NCI-H128 (cell line): ENCODE data around the gene SYNE4.
"Not testable (repeated sequence)": the region's sequence is repeated elsewhere in the genome, so short reads cannot be mapped to it uniquely, and the experiment has no call there.

Source experiments
- DNase-seq: peaks from one replicate; lab custom pipeline; 2025; ENCODE audit not compliant: unreplicated experiment; lab: John Stamatoyannopoulos, UW

Gene SYNE4

DNA sequence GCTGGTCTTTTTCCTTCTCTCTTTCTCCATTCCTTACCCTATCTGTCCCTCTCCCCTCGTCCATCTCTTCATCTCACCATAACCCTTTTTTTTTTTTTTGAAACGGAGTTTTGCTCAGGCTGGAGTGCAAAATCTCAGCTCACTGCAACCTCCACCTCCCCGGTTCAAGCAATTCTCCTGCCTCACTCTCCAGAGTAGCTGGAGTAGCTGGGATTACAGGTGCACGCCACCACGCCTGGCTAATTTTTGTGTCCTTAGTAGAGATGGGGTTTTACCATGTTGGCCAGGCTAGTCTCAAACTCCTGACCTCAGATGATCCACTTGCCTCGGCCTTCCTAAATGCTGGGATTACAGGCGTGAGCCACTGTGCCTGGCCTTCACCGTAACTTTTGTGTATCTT lies 51.2 kb downstream of the SYNE4 start:
- DNase-seq: not testable (repeated sequence)

- DNase-seq: no peak
Observed at GRCh38 chr19:35955881-35956634, 52.6 kb downstream of the SYNE4 start.
